ENCODE results near the gene LYPD1. TPM values are rescaled to one million over a fixed set of nuclear protein-coding genes. Genes with fewer than 3 reads are reported as not detected.

Gene LYPD1
- total RNA-seq, 6 experiments from 2014 or later, result 0.27 to 1.5 (median 0.81) TPM; not detected in 1

DNA sequence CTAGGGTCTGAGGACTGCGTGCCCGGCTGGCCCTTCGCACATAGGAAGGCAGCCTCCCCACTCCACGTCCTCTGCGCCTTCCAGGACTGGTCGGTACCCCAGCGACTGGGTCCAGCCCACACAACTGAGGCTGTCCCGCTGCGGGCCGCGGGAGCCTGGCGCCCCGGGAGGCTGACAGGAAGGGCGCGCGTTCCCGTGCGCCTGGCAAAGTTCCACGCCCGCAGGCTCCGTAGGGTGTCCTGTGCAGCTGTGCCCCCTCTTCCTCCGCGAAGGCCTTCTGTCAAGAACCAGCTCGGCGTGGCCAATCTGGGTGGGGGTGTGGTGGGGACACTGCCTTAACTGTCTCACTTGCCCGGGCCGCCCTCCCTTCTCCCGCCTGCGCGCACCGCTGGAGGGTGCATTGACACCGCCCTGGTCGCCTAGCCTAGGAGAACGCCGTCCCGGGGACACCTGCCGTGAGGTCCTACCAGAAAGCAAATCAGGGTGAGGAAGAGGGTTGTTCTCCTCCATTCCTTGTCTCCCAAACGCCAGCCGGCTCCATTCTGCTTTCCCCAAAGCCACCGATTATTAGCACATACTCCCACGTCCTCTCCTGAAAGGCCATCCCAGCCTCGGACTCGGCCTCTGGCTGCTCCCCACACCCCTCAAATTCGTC, 618 bp upstream of the LYPD1 start:
- no peak for TF ChIP-seq POLR2A (IDR thresholded peaks at IDR 0.05)
- TF ChIP-seq, protein P1, sequence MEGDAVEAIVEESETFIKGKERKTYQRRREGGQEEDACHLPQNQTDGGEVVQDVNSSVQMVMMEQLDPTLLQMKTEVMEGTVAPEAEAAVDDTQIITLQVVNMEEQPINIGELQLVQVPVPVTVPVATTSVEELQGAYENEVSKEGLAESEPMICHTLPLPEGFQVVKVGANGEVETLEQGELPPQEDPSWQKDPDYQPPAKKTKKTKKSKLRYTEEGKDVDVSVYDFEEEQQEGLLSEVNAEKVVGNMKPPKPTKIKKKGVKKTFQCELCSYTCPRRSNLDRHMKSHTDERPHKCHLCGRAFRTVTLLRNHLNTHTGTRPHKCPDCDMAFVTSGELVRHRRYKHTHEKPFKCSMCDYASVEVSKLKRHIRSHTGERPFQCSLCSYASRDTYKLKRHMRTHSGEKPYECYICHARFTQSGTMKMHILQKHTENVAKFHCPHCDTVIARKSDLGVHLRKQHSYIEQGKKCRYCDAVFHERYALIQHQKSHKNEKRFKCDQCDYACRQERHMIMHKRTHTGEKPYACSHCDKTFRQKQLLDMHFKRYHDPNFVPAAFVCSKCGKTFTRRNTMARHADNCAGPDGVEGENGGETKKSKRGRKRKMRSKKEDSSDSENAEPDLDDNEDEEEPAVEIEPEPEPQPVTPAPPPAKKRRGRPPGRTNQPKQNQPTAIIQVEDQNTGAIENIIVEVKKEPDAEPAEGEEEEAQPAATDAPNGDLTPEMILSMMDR (IDR thresholded peaks at IDR 0.05), result peak in 3 of 4 donors; percentile 10 to 16 (median 13)
- peaks cover 0 to 20% (median 4%) of the 10 kb centered on the region in 4 donors for H3K4me1 ChIP-seq
- H3K4me3 ChIP-seq, result peak overlapping the region; percentile 51 to 52 (median 51)
- DNase-seq, result peak; percentile 52 to 72 (median 63)
- intact Hi-C loops (cut with DNase I), result no loop called here
- H3K27ac ChIP-seq, result no peak overlapping the region
- peaks cover 0 to 11% of the 10 kb centered on the region in 2 donors for H3K27me3 ChIP-seq
- no peaks in the 10 kb centered on the region for H3K36me3 ChIP-seq
- WGBS (ENCODE audit: insufficient coverage, low coverage, low lambda C conversion rate, missing lambda C conversion rate), result 2% methylated on average over 10 of the region's 44 CpGs
- no peaks in the 10 kb centered on the region for H3K9me3 ChIP-seq
- peak; percentile 77 to 85 (median 80) for ATAC-seq

GRCh38 chr2:132668987-132669907, 758 bp downstream of the LYPD1 start:
- Histone ChIP-seq H3K27ac (no peak overlapping the region), H3K9me3 (no peaks in the 10 kb centered on the region), H3K4me3 (peak overlapping the region; percentile 51 to 52 (median 51)), H3K27me3 (peaks cover 0 to 11% of the 10 kb centered on the region in 2 donors), H3K4me1 (peaks cover 0 to 23% (median 4%) of the 10 kb centered on the region in 4 donors), H3K36me3 (no peaks in the 10 kb centered on the region)
- DNase-seq (peak in 2 of 3 donors; percentile 37 to 56), ATAC-seq (peak; percentile 39 to 45 (median 44))
- TF ChIP-seq, protein P1 (IDR thresholded peaks at IDR 0.05), result peak in 2 of 4 donors; percentile 7 to 10
- TF ChIP-seq POLR2A (IDR thresholded peaks at IDR 0.05), result no peak
- intact Hi-C loops (cut with DNase I), result no loop called here
- 0% methylated on average over 16 of the region's 80 CpGs for WGBS (ENCODE audit: insufficient coverage, low coverage, low lambda C conversion rate, missing lambda C conversion rate)

- Histone ChIP-seq H3K36me3 (no peaks in the 10 kb centered on the region), H3K9me3 (no peaks in the 10 kb centered on the region), H3K27ac (no peak overlapping the region), H3K27me3 (peaks cover 0 to 11% of the 10 kb centered on the region in 2 donors), H3K4me1 (peaks cover 0 to 23% (median 4%) of the 10 kb centered on the region in 4 donors), H3K4me3 (peak overlapping the region in 1 of 3 donors; percentile 1)
- TF ChIP-seq, protein P1 (IDR thresholded peaks at IDR 0.05), result peak in 1 of 4 donors; percentile 20
- no peak for TF ChIP-seq POLR2A (IDR thresholded peaks at IDR 0.05)
- ATAC-seq, result no peak
- 12% methylated on average over 13 of the region's 25 CpGs for WGBS (ENCODE audit: insufficient coverage, low coverage, low lambda C conversion rate, missing lambda C conversion rate)
- peak in 1 of 3 donors; percentile 28 for DNase-seq
- intact Hi-C loops (cut with DNase I), result no loop called here
Measured at GRCh38 chr2:132668189-132668823, 1.7 kb downstream of the LYPD1 start.

- intact Hi-C loops (cut with DNase I), result no loop called here
- no peak for DNase-seq
Measured at GRCh38 chr2:132667706-132668105, 2.3 kb downstream of the LYPD1 start.

More at GRCh38 chr2:132667706-132668105, 2.3 kb downstream of the LYPD1 start:
- no peak for TF ChIP-seq POLR2A (IDR thresholded peaks at IDR 0.05)
- TF ChIP-seq, protein P1 (IDR thresholded peaks at IDR 0.05), result no peak
- peaks cover 0 to 23% (median 4%) of the 10 kb centered on the region in 4 donors for H3K4me1 ChIP-seq
- no peaks in the 10 kb centered on the region for H3K9me3 ChIP-seq
- no peak overlapping the region for H3K27ac ChIP-seq
- H3K4me3 ChIP-seq, result no peak overlapping the region
- ATAC-seq, result no peak
- no peaks in the 10 kb centered on the region for H3K36me3 ChIP-seq
- WGBS (ENCODE audit: insufficient coverage, low coverage, low lambda C conversion rate, missing lambda C conversion rate), result 44% methylated on average over 1 of the region's 1 CpG
- H3K27me3 ChIP-seq, result peaks cover 0 to 11% of the 10 kb centered on the region in 2 donors

Data from right lobe of liver (tissue), 6 donors.